ENCODE measurements around the gene FABP2.

DNA sequence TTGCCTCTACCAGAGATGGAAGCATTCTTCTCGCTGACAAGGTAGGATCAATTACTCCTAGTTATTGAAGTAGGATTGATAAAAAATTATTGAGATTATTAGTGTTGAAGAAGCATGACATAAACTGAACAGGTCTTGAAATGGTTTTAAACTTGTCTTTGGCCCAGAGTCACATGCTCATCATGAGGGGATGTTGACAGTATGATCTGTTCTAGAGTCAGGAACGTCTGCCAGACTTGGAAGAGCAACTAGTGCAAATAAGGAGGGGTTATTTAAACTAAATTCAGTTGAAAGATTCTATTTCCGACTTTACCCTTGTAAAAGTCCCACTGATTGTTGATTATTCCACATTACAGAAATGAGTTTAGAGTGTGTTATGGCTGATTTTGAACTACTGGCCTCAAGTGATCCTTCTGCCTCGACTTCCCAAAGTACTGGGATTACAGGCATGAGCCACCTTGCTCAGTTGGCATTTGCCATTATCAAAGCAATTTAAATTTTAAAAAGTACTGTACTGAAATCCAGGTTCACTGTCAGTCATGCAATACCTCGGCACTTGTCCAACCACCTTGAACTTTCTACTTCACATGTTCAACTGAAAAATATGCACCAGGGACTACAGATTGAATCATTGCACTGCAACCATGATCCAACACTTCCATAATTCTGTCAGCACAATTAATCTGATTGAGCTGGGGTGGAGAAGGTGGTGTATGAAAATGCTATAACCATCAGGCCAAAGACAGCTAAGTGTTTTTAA is 19.7 kb downstream of the FABP2 start:
- TF ChIP-seq, protein P1, sequence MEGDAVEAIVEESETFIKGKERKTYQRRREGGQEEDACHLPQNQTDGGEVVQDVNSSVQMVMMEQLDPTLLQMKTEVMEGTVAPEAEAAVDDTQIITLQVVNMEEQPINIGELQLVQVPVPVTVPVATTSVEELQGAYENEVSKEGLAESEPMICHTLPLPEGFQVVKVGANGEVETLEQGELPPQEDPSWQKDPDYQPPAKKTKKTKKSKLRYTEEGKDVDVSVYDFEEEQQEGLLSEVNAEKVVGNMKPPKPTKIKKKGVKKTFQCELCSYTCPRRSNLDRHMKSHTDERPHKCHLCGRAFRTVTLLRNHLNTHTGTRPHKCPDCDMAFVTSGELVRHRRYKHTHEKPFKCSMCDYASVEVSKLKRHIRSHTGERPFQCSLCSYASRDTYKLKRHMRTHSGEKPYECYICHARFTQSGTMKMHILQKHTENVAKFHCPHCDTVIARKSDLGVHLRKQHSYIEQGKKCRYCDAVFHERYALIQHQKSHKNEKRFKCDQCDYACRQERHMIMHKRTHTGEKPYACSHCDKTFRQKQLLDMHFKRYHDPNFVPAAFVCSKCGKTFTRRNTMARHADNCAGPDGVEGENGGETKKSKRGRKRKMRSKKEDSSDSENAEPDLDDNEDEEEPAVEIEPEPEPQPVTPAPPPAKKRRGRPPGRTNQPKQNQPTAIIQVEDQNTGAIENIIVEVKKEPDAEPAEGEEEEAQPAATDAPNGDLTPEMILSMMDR (IDR thresholded peaks at IDR 0.05): no peak
- TF ChIP-seq POLR2A (IDR thresholded peaks at IDR 0.05) (no peak), POLR2AphosphoS5 (IDR thresholded peaks at IDR 0.05) (no peak), EP300 (IDR thresholded peaks at IDR 0.05) (no peak)

Data from suprapubic skin (tissue), 4 donors.